ENCODE measurements around the gene LIMS1. TPM values are rescaled to one million over a fixed set of nuclear protein-coding genes. Genes with fewer than 3 reads are reported as not detected.
A peak's percentile ranks its signal among the peaks of the same experiment; 100 is the strongest.
"Not testable (repeated sequence)": the region's sequence is repeated elsewhere in the genome, so short reads cannot be mapped to it uniquely, and the experiment has no call there.

Gene LIMS1
- total and polyA plus RNA-seq, 2 donors (not counting 1 experiment from before 2014, with no cell fraction given): 14.0 to 22.1 TPM

DNA sequence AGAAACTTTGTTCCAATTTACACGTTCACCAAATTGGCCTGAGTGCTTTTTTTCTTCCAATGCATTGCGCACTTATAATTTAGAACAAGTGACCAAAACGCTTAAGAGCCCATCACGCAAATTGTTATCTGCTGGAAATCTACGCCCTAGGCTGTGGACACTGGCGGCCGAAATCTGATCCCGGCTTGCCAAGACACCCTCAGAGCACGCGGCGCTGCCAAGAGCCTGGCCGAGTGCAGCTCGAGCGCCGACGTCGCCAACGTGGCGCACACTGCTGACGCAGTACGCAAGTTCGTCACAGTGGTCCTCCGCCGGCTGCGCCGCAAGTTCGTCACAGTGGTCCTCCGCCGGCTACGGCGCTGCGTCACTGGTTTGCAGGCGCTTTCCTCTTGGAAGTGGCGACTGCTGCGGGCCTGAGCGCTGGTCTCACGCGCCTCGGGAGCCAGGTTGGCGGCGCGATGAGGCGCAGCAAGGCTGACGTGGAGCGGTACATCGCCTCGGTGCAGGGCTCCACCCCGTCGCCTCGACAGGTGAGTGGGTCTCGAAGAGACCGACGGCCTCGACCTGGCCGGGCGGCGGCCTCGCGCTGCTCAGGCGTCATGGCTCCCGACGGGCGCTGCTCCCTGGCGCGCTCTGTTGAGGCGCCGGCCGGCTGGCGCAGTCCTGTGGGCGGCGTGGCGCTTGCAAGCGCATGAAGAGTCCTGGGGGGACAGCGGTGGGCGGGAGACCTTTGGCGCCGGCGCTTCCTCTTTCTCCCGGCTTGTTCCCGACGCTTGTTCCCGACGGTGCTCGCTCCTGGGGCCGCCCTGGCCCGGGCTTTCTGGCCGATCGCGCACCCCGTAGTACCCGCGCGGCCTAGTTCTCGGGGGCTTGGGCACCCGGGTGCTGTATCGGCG is 185.1 kb downstream of the LIMS1 start, which contains the start of gene RANBP2:
TSS of gene RANBP2 (plus strand) at position 334 of the 896 bp plus-strand sequence. CDS start at position 459, 125 bp downstream.
- Histone ChIP-seq H3K4me1 (ENCODE audit: control insufficient read depth in 2 of 2, insufficient read depth in 2 of 2, low read length in 2 of 2) (peaks cover 7 to 18% of the 10 kb centered on the region in 2 donors), H3K9me3 (ENCODE audit: control extremely low read depth in 1 of 3, control insufficient read depth in 2 of 3, insufficient read depth in 1 of 3, low read length in 2 of 3) (peaks cover 0 to 4% (median 0%) of the 10 kb centered on the region in 3 donors), H3K27me3 (replicated peaks in 1 of 4; ENCODE audit: control extremely low read depth in 1 of 4, control insufficient read depth in 3 of 4, insufficient read depth in 4 of 4, low read length in 3 of 4) (no peaks in the 10 kb centered on the region), H3K4me3 (ENCODE audit: control extremely low read depth in 1 of 5, extremely low read depth in 1 of 5, insufficient read depth in 1 of 5, low read depth in 2 of 5, low read length in 4 of 5) (peak within 1 kb of the TSS; percentile 65 to 94 (median 85)), H3K27ac (ENCODE audit: low read length in 2 of 2) (peak within 1 kb of the TSS; percentile 83 to 89), H4K20me1 (ENCODE audit: control insufficient read depth, insufficient read depth, low read length, poor library complexity, severe bottlenecking) (no peaks in the 10 kb centered on the region), H3K36me3 (replicated peaks in 1 of 2; ENCODE audit: control extremely low read depth in 1 of 2, control insufficient read depth in 1 of 2, extremely low read depth in 1 of 2, insufficient read depth in 2 of 2, low read length in 1 of 2) (no peaks in the 10 kb centered on the region), H3K9ac (ENCODE audit: low read length) (peak within 1 kb of the TSS; percentile 74), H3K79me2 (ENCODE audit: control insufficient read depth, insufficient read depth, low read length) (peaks cover 31% of the 10 kb centered on the region), H3K4me2 (replicated peaks; ENCODE audit: low read depth, low read length, poor library complexity, severe bottlenecking) (peak within 1 kb of the TSS; percentile 84), H2AFZ (ENCODE audit: insufficient read depth, low read depth, low read length, poor library complexity, severe bottlenecking) (peak within 1 kb of the TSS; percentile 88)
- Mint-ChIP-seq H3K9me3 (ENCODE audit: insufficient read depth) (no peaks in the 10 kb centered on the region), H3K27me3 (no peaks in the 10 kb centered on the region), H3K4me3 (peak within 1 kb of the TSS; percentile 98), H3K27ac (peak within 1 kb of the TSS; percentile 98), H3K4me1 (peaks cover 22% of the 10 kb centered on the region)
- POLR2A ChIA-PET: no interaction called here
- intact Hi-C loops (cut with micrococcal nuclease): loop anchor here (1.0 to 5.0 kb wide), 4 partner anchors 67 to 270 kb away; partner anchors contain the start of genes CCDC138, GCC2 and LIMS1
- DNase-seq (peak; percentile 97), ATAC-seq (ENCODE audit: low read depth) (peak; percentile 97)
- CTCF ChIA-PET: no interaction called here
- TF ChIP-seq, protein P1, sequence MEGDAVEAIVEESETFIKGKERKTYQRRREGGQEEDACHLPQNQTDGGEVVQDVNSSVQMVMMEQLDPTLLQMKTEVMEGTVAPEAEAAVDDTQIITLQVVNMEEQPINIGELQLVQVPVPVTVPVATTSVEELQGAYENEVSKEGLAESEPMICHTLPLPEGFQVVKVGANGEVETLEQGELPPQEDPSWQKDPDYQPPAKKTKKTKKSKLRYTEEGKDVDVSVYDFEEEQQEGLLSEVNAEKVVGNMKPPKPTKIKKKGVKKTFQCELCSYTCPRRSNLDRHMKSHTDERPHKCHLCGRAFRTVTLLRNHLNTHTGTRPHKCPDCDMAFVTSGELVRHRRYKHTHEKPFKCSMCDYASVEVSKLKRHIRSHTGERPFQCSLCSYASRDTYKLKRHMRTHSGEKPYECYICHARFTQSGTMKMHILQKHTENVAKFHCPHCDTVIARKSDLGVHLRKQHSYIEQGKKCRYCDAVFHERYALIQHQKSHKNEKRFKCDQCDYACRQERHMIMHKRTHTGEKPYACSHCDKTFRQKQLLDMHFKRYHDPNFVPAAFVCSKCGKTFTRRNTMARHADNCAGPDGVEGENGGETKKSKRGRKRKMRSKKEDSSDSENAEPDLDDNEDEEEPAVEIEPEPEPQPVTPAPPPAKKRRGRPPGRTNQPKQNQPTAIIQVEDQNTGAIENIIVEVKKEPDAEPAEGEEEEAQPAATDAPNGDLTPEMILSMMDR (IDR thresholded peaks at IDR 0.05): no peak
- TF ChIP-seq EZH2 (IDR thresholded peaks at IDR 0.05; ENCODE audit: borderline replicate concordance, insufficient read depth, low read depth, low read length, poor library complexity, severe bottlenecking): no peak
- under 1% methylated on average over 93 of the region's 97 CpGs for WGBS (ENCODE audit: insufficient coverage)

DNA sequence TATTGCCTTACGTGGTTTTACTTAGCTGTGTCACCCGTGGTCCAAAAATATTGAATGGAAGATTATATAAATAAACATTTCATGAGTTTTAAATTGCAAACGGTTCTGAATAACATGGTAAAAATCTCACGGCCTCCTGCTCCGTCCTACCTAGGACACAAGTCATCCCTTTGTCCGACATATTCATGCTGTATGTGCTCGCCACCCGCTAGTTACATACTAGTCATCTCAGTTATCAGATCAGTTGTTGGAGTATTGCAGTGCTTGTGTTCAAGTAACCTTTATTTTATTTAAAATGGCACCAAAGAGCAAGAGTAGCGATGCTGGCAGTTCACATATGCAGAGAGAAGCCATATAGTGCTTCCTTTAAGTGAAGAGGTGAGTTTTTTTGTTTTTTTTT is 191.8 kb downstream of the LIMS1 start:
- H3K27me3 ChIP-seq (replicated peaks in 1 of 4; ENCODE audit: control extremely low read depth in 1 of 4, control insufficient read depth in 3 of 4, insufficient read depth in 4 of 4, low read length in 3 of 4); H3K27me3 Mint-ChIP-seq; H3K27ac ChIP-seq (ENCODE audit: low read length in 2 of 2); H3K36me3 ChIP-seq (replicated peaks in 1 of 2; ENCODE audit: control extremely low read depth in 1 of 2, control insufficient read depth in 1 of 2, extremely low read depth in 1 of 2, insufficient read depth in 2 of 2, low read length in 1 of 2); H3K9ac ChIP-seq (ENCODE audit: low read length); POLR2A ChIA-PET; H3K4me3 ChIP-seq (ENCODE audit: control extremely low read depth in 1 of 5, extremely low read depth in 1 of 5, insufficient read depth in 1 of 5, low read depth in 2 of 5, low read length in 4 of 5); H3K4me2 ChIP-seq (replicated peaks; ENCODE audit: low read depth, low read length, poor library complexity, severe bottlenecking); H3K4me3 Mint-ChIP-seq; ATAC-seq (ENCODE audit: low read depth); H3K9me3 ChIP-seq (ENCODE audit: control extremely low read depth in 1 of 3, control insufficient read depth in 2 of 3, insufficient read depth in 1 of 3, low read length in 2 of 3); H3K27ac Mint-ChIP-seq; H3K4me1 ChIP-seq (ENCODE audit: control insufficient read depth in 2 of 2, insufficient read depth in 2 of 2, low read length in 2 of 2); CTCF ChIA-PET; H2AFZ ChIP-seq (ENCODE audit: insufficient read depth, low read depth, low read length, poor library complexity, severe bottlenecking); H3K9me3 Mint-ChIP-seq (ENCODE audit: insufficient read depth); H4K20me1 ChIP-seq (ENCODE audit: control insufficient read depth, insufficient read depth, low read length, poor library complexity, severe bottlenecking); intact Hi-C loops (cut with micrococcal nuclease); DNase-seq: not testable (repeated sequence)
- WGBS (ENCODE audit: insufficient coverage): no CpG with 5 or more reads among the region's 9 CpGs
- peaks cover 28% of the 10 kb centered on the region for H3K4me1 Mint-ChIP-seq
- peaks cover 43% of the 10 kb centered on the region for H3K79me2 ChIP-seq (ENCODE audit: control insufficient read depth, insufficient read depth, low read length)

DNA sequence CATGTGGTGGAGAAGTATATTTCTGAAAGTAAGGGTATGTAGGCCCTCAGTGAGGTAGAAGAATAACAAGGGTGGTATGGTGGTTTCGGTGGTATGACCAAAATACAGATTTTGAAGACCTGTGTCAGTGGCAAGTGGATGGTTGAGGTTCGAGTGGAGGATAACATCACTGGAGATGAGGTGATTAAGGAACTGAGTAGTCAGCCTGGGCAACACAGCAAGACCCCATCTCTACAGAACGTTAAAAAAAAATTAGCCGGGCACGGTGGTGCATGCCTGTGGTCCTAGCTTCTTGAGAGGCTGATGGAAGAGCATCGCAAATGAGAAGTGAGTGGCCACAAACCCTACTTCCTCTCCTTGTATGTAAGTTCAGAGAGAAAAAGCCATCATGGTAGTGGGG is 200.4 kb downstream of the LIMS1 start:
- H3K4me1 ChIP-seq (ENCODE audit: control insufficient read depth in 2 of 2, insufficient read depth in 2 of 2, low read length in 2 of 2); H3K4me1 Mint-ChIP-seq; H2AFZ ChIP-seq (ENCODE audit: insufficient read depth, low read depth, low read length, poor library complexity, severe bottlenecking); H3K27ac Mint-ChIP-seq; H3K4me2 ChIP-seq (replicated peaks; ENCODE audit: low read depth, low read length, poor library complexity, severe bottlenecking); intact Hi-C loops (cut with micrococcal nuclease); H3K9me3 ChIP-seq (ENCODE audit: control extremely low read depth in 1 of 3, control insufficient read depth in 2 of 3, insufficient read depth in 1 of 3, low read length in 2 of 3); H3K4me3 Mint-ChIP-seq; POLR2A ChIA-PET; H4K20me1 ChIP-seq (ENCODE audit: control insufficient read depth, insufficient read depth, low read length, poor library complexity, severe bottlenecking); DNase-seq; H3K9ac ChIP-seq (ENCODE audit: low read length); H3K27me3 Mint-ChIP-seq; H3K9me3 Mint-ChIP-seq (ENCODE audit: insufficient read depth); ATAC-seq (ENCODE audit: low read depth); H3K4me3 ChIP-seq (ENCODE audit: control extremely low read depth in 1 of 5, extremely low read depth in 1 of 5, insufficient read depth in 1 of 5, low read depth in 2 of 5, low read length in 4 of 5); CTCF ChIA-PET; H3K79me2 ChIP-seq (ENCODE audit: control insufficient read depth, insufficient read depth, low read length); H3K27ac ChIP-seq (ENCODE audit: low read length in 2 of 2); H3K27me3 ChIP-seq (replicated peaks in 1 of 4; ENCODE audit: control extremely low read depth in 1 of 4, control insufficient read depth in 3 of 4, insufficient read depth in 4 of 4, low read length in 3 of 4): not testable (repeated sequence)
- H3K36me3 ChIP-seq (replicated peaks in 1 of 2; ENCODE audit: control extremely low read depth in 1 of 2, control insufficient read depth in 1 of 2, extremely low read depth in 1 of 2, insufficient read depth in 2 of 2, low read length in 1 of 2): peaks cover 0 to 15% of the 10 kb centered on the region in 2 experiments
- 100% methylated on average over 1 of the region's 6 CpGs for WGBS (ENCODE audit: insufficient coverage)

Data from B cell (primary cell).